Upper lobe of right lung (tissue), 1 donor: ENCODE measurements around the gene PLK5. TPM values are rescaled to one million over a fixed set of nuclear protein-coding genes. Genes with fewer than 3 reads are reported as not detected.

Experiments
- ATAC-seq: fragments of 200-7000 bp; cut with Tn5 transposase; one replicate; pipeline ENCODE4 v1.9.1; 2020; ENCODE audit warnings: mild to moderate bottlenecking, moderate library complexity
- DNase-seq: peaks from one replicate; pipeline ENCODE4 v3.0.0-alpha.2; 2020
- H3K27ac ChIP-seq: fragments of 200-600 bp; one replicate; pipeline ENCODE4 v1.8.0; 2022
- H3K27me3 ChIP-seq: fragments of 200-600 bp; one replicate; pipeline ENCODE4 v1.8.0; 2022; ENCODE audit warnings: mild to moderate bottlenecking
- H3K36me3 ChIP-seq: fragments of 200-600 bp; one replicate; pipeline ENCODE4 v1.8.0; 2022
- H3K4me1 ChIP-seq: fragments of 200-600 bp; one replicate; pipeline ENCODE4 v1.8.0; 2022
- H3K4me3 ChIP-seq: fragments of 200-600 bp; one replicate; pipeline ENCODE4 v1.8.0; 2022; ENCODE audit warnings: mild to moderate bottlenecking
- H3K9me3 ChIP-seq: fragments of 200-600 bp; one replicate; pipeline ENCODE4 v1.8.0; 2022
- CTCF ChIP-seq: fragments of 200-600 bp; IDR thresholded peaks from one replicate; pipeline ENCODE4 v1.8.0; 2022; ENCODE audit warnings: antibody characterized with exemption
- intact Hi-C: fragments of 100-400 bp; cut with DNase I; formaldehyde crosslinking; loops from one replicate; pipeline ENCODE4 v1.11.0; 2022
- total RNA-seq: library from RNA; stranded (reverse); fragmentation: NEBNext Ultra II Directional; extraction: Animal tissue kit (Norgen Biotek cat#: 25700); gene quantifications from one replicate; pipeline ENCODE4 v1.2.1, GENCODE V29; 2021
- donor health status: DM: no; HTN: yes; CAD: no; lungs with severe emphysema.

PLK5 gene
- total RNA-seq, 1 donor from 2014 or later: not detected

- H3K27ac ChIP-seq: no peak overlapping the region
- intact Hi-C loops: no loop called here
- H3K4me3 ChIP-seq: no peak overlapping the region
- ATAC-seq (no peak), DNase-seq (no peak)
- H3K4me1 ChIP-seq: peaks cover 11% of the 10 kb centered on the region
- H3K9me3 ChIP-seq: no peaks in the 10 kb centered on the region
- TF ChIP-seq CTCF: no peak
- H3K36me3 ChIP-seq: no peaks in the 10 kb centered on the region
- no peaks in the 10 kb centered on the region for H3K27me3 ChIP-seq
Observed at GRCh38 chr19:1481224-1481892, 42.5 kb upstream of the PLK5 start.

- intact Hi-C loops: no loop called here
- no peaks in the 10 kb centered on the region for H3K36me3 ChIP-seq
- ATAC-seq (no peak), DNase-seq (peak; percentile 65)
- H3K9me3 ChIP-seq: no peaks in the 10 kb centered on the region
- H3K4me1 ChIP-seq: peaks cover 11% of the 10 kb centered on the region
- H3K27ac ChIP-seq: no peak overlapping the region
- H3K4me3 ChIP-seq: no peak overlapping the region
- no peak for TF ChIP-seq CTCF
- H3K27me3 ChIP-seq: no peaks in the 10 kb centered on the region
Observed at GRCh38 chr19:1481893-1482360, 42.0 kb upstream of the PLK5 start.

DNA sequence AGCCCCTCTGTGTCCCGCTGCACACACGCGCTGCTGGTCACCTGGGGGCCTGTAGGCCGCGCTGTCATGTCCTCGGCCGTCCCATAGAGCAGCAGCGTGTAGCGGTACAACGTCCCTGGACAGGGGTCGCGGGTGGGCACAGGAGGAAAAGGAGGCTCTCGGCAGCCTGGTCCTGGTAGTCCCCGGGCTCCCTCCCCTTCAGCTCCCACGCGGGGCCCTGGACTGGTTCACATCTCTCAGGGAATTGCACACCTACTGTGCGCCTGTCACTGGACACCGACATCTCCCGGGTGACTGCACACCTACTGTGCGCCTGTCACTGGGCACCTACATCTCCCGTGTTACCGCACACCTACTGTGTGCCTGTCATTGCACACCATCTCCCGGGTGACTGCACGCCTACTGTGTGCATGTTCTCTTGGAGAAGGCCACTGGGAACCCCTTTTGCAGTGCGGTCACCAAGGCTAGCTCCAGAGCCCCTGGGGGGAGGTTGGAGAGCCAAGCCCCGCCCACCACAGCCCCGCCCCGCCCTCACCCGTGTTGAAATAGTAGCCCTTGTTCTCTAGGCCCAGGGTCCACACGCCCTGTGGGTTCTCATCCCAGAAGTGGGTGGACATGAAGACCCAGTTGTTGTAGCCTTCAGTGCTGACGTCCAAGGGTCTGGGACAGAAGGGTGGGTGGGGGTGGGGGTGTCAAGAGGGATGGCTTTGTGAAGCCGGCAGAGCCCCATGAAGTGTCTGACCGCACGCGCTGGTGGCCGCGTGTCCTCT lies 41.3 kb upstream of the PLK5 start:
- no peak overlapping the region for H3K27ac ChIP-seq
- no peak for TF ChIP-seq CTCF
- no peak for ATAC-seq
- no peaks in the 10 kb centered on the region for H3K27me3 ChIP-seq
- H3K4me1 ChIP-seq: peaks cover 11% of the 10 kb centered on the region
- no peaks in the 10 kb centered on the region for H3K36me3 ChIP-seq
- intact Hi-C loops: no loop called here
- DNase-seq: no peak
- no peaks in the 10 kb centered on the region for H3K9me3 ChIP-seq
- H3K4me3 ChIP-seq: no peak overlapping the region

GRCh38 chr19:1483131-1483978 lies 40.5 kb upstream of the PLK5 start:
- ATAC-seq (no peak), DNase-seq (no peak)
- H3K27ac ChIP-seq: no peak overlapping the region
- no peaks in the 10 kb centered on the region for H3K27me3 ChIP-seq
- no peak for TF ChIP-seq CTCF
- no peaks in the 10 kb centered on the region for H3K9me3 ChIP-seq
- intact Hi-C loops: no loop called here
- H3K36me3 ChIP-seq: no peaks in the 10 kb centered on the region
- H3K4me3 ChIP-seq: no peak overlapping the region
- peaks cover 4% of the 10 kb centered on the region for H3K4me1 ChIP-seq

DNA sequence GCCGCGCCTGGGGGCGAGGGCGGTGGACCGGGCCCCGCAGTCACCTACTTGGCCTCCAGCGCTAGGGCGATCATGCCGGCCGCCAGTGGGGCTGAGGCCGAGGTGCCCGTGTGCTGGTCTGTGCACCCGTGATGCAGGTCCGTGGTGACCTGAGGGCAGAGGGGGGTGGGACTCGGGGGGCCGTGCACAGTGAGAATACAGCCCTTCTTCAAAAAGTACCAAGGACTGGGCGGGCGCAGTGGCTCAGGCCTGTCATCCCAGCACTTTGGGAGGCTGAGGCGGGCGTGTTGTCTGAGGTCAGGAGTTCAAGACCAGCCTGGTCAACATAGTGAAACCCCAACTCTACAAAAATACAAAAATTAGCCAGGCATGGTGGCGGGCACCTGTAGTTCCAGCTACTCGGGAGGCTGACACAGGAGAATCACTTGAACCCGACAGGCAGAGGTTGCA lies 39.9 kb upstream of the PLK5 start:
- DNase-seq: no peak
- Histone ChIP-seq H3K4me1 (peaks cover 3% of the 10 kb centered on the region), H3K36me3 (no peaks in the 10 kb centered on the region), H3K4me3 (no peak overlapping the region), H3K9me3 (no peaks in the 10 kb centered on the region), H3K27me3 (no peaks in the 10 kb centered on the region), H3K27ac (no peak overlapping the region)
- no peak for ATAC-seq
- TF ChIP-seq CTCF: no peak
- intact Hi-C loops: no loop called here
